Ovary (tissue), 3 donors: ENCODE data around the gene B4GALNT2.

Source experiments
- CTCF ChIP-seq, 3 donors: fragments of 450-650 bp in 2 of 3; fragments of 200-600 bp in 1 of 3; IDR thresholded peaks; one replicate each; pipeline versions ENCODE4 v1.5.1 to v1.8.0; 2016 to 2022; ENCODE audit warnings: antibody characterized with exemption in 3 of 3, mild to moderate bottlenecking in 1 of 3
- POLR2A ChIP-seq: fragments of 450-650 bp; IDR thresholded peaks from one replicate; pipeline ENCODE4 v1.6.1; 2017; ENCODE audit warnings: antibody characterized with exemption, mild to moderate bottlenecking, moderate library complexity
- donor health status: DM: no; HTN: no; CAD: no.

DNA sequence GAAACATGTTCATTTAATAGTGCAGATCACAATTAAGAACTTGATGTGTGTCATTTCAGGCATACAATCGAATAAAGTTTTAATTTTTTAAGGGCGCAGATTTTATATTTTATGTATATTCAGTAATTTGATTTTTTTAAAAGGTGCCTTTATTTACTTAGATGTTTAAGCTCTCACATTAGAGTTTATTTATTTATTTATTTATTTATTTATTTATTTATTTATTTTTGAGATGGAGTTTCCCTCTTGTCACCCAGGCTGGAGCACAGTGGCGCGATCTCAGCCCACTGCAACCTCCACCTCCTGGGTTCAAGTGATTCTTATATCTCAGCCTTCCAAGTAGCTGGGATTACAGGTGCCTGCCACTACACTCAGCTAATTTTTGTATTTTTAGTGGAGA, 3.8 kb downstream of the B4GALNT2 start:
- no peak for TF ChIP-seq CTCF (IDR thresholded peaks at IDR 0.05)
- TF ChIP-seq POLR2A, result no peak
